ENCODE data around the gene SERPIND1. TPM values are rescaled to one million over a fixed set of nuclear protein-coding genes. Genes with fewer than 3 reads are reported as not detected.

The SERPIND1 gene
- polyA plus RNA-seq, 1 donor from 2014 or later: not detected

GRCh38 chr22:20738394-20739089, 35.4 kb upstream of the SERPIND1 start:
- H3K4me2 ChIP-seq (ENCODE audit: low read length): no peak overlapping the region
- H4K20me1 ChIP-seq (ENCODE audit: insufficient read depth): no peaks in the 10 kb centered on the region
- no peaks in the 10 kb centered on the region for H3K27me3 ChIP-seq (ENCODE audit: insufficient read depth, low read depth, low read length)
- H2AFZ ChIP-seq (ENCODE audit: low read depth, low read length): no peak overlapping the region
- TF ChIP-seq EP300 (conservative IDR thresholded peaks at IDR 0.05; ENCODE audit: poor library complexity, severe bottlenecking): no peak
- TF ChIP-seq CTCF (IDR thresholded peaks at IDR 0.05; ENCODE audit: poor library complexity, severe bottlenecking): no peak
- no peak for TF ChIP-seq TAF1 (IDR thresholded peaks at IDR 0.05; ENCODE audit: low read depth)
- no peak for TF ChIP-seq RAD21 (conservative IDR thresholded peaks at IDR 0.05)
- TF ChIP-seq, protein P1, sequence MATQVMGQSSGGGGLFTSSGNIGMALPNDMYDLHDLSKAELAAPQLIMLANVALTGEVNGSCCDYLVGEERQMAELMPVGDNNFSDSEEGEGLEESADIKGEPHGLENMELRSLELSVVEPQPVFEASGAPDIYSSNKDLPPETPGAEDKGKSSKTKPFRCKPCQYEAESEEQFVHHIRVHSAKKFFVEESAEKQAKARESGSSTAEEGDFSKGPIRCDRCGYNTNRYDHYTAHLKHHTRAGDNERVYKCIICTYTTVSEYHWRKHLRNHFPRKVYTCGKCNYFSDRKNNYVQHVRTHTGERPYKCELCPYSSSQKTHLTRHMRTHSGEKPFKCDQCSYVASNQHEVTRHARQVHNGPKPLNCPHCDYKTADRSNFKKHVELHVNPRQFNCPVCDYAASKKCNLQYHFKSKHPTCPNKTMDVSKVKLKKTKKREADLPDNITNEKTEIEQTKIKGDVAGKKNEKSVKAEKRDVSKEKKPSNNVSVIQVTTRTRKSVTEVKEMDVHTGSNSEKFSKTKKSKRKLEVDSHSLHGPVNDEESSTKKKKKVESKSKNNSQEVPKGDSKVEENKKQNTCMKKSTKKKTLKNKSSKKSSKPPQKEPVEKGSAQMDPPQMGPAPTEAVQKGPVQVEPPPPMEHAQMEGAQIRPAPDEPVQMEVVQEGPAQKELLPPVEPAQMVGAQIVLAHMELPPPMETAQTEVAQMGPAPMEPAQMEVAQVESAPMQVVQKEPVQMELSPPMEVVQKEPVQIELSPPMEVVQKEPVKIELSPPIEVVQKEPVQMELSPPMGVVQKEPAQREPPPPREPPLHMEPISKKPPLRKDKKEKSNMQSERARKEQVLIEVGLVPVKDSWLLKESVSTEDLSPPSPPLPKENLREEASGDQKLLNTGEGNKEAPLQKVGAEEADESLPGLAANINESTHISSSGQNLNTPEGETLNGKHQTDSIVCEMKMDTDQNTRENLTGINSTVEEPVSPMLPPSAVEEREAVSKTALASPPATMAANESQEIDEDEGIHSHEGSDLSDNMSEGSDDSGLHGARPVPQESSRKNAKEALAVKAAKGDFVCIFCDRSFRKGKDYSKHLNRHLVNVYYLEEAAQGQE (IDR thresholded peaks at IDR 0.05; ENCODE audit: borderline replicate concordance): no peak
- no peak for TF ChIP-seq SMC3 (conservative IDR thresholded peaks at IDR 0.05; ENCODE audit: poor library complexity)
- no peak for TF ChIP-seq POLR2AphosphoS5 (IDR thresholded peaks at IDR 0.05)
- no peak for TF ChIP-seq MXI1 (conservative IDR thresholded peaks at IDR 0.05; ENCODE audit: poor library complexity, severe bottlenecking)
- TF ChIP-seq EZH2 (IDR thresholded peaks at IDR 0.05; ENCODE audit: borderline replicate concordance, insufficient read depth, low read length, poor library complexity, severe bottlenecking): no peak
- peaks cover 4% of the 10 kb centered on the region for H3K36me3 ChIP-seq (ENCODE audit: insufficient read depth, low read length)
- H3K4me3 ChIP-seq (ENCODE audit: low read length): no peak overlapping the region
- H3K79me2 ChIP-seq (replicated peaks; ENCODE audit: insufficient read depth, low read length): no peaks in the 10 kb centered on the region
- H3K27ac ChIP-seq (ENCODE audit: low read length): no peak overlapping the region
- no peaks in the 10 kb centered on the region for H3K9me3 ChIP-seq (ENCODE audit: low read length)
- no peaks in the 10 kb centered on the region for H3F3A ChIP-seq (ENCODE audit: insufficient read depth, low read length, poor library complexity, severe bottlenecking)
- H3K9ac ChIP-seq (ENCODE audit: low read length): no peak overlapping the region
- no peaks in the 10 kb centered on the region for H3K9me2 ChIP-seq (ENCODE audit: insufficient read depth, low read length)

DNA sequence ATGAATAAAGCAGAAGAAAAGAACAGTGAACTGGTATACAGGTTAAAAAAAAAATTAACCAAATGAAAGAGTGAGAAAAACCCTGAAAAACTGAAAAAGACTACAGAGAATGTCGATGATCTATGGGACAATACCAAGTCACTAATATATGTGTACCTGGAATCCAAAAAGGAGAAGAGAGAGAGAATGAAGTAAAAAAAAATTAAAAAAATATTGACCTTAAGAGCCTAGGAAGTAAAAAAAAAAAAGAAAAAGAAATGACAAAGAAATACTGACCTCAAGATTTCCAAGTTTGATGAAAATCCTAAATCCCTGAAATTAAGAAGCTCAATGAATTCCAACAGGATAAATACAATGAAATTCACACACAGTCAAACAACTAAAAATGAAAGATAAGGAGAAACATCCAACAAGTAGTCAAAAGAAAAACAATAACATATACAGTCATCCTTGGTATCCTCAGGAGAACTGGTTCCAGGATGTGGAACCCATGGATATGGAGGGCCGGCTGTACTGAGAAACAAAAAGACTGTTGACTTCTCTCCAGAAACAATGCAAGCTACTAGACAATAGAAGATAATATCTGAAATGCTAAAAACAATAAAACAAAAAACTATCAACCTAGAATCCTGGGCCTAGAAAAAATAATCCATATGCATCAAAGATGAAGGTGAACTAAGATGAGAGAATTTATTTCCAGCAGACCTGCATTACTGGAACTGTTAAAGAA, 33.5 kb upstream of the SERPIND1 start:
- Histone ChIP-seq H3K4me2 (ENCODE audit: low read length) (no peak overlapping the region), H4K20me1 (ENCODE audit: insufficient read depth) (no peaks in the 10 kb centered on the region), H3K79me2 (replicated peaks; ENCODE audit: insufficient read depth, low read length) (no peaks in the 10 kb centered on the region), H3K9ac (ENCODE audit: low read length) (no peak overlapping the region), H3F3A (ENCODE audit: insufficient read depth, low read length, poor library complexity, severe bottlenecking) (no peaks in the 10 kb centered on the region), H3K27ac (ENCODE audit: low read length) (no peak overlapping the region), H3K9me2 (ENCODE audit: insufficient read depth, low read length) (no peaks in the 10 kb centered on the region), H2AFZ (ENCODE audit: low read depth, low read length) (no peak overlapping the region), H3K4me3 (ENCODE audit: low read length) (no peak overlapping the region), H3K36me3 (ENCODE audit: insufficient read depth, low read length) (peaks cover 4% of the 10 kb centered on the region), H3K9me3 (ENCODE audit: low read length) (no peaks in the 10 kb centered on the region), H3K27me3 (ENCODE audit: insufficient read depth, low read depth, low read length) (no peaks in the 10 kb centered on the region)
- TF ChIP-seq MXI1 (conservative IDR thresholded peaks at IDR 0.05; ENCODE audit: poor library complexity, severe bottlenecking): no peak
- TF ChIP-seq SMC3 (conservative IDR thresholded peaks at IDR 0.05; ENCODE audit: poor library complexity): no peak
- TF ChIP-seq TAF1 (IDR thresholded peaks at IDR 0.05; ENCODE audit: low read depth): no peak
- no peak for TF ChIP-seq CTCF (IDR thresholded peaks at IDR 0.05; ENCODE audit: poor library complexity, severe bottlenecking)
- no peak for TF ChIP-seq POLR2AphosphoS5 (IDR thresholded peaks at IDR 0.05)
- TF ChIP-seq, protein P1 (IDR thresholded peaks at IDR 0.05; ENCODE audit: borderline replicate concordance): no peak
- no peak for TF ChIP-seq RAD21 (conservative IDR thresholded peaks at IDR 0.05)
- TF ChIP-seq EP300 (conservative IDR thresholded peaks at IDR 0.05; ENCODE audit: poor library complexity, severe bottlenecking): no peak
